Measurements from ENCODE around the gene SH3PXD2A. TPM values are rescaled to one million over a fixed set of nuclear protein-coding genes. Genes with fewer than 3 reads are reported as not detected.
A peak's percentile ranks its signal among the peaks of the same experiment; 100 is the strongest.

SH3PXD2A gene
- total RNA-seq, 1 donor from 2014 or later = 12.2 TPM

DNA sequence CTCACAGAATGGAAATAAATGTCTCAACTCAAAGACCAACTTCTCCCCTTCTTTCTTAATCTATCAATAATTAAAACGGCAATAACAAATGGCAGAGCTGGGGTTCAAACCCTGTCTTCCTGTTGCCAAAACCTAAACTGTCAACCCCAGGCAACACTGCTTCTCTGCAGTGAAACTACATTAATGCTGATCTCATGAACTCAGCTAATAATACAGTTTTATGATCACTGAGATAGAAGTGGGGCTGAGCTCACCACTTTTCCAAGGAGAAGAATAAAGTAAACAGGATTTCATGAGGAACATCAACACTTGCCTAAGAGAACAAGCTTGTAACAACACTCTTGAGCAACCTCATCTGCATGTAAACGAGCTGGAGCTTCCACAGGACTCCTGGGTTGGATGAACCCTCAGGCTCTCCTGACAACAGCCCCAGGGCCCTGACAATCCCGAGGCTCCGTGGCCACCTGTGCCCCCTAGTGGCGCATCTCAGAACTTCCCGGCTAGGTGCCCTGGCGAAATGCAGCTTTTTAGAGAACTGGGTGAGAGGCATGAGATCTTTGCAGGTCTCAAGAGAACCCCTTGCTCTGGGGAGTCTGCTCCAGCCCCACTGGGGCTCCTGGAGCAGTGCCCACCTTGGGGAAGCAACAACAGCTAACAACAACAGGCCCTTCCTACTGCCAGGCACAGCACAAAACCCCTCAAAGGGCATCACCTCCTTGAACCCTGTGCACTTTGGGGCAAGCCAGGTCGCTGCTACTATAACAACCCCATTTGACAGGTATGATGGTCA, 169.3 kb downstream of the SH3PXD2A start:
- no peaks in the 10 kb centered on the region for H3K36me3 ChIP-seq (ENCODE audit: control insufficient read depth, insufficient read depth, low read length)

DNA sequence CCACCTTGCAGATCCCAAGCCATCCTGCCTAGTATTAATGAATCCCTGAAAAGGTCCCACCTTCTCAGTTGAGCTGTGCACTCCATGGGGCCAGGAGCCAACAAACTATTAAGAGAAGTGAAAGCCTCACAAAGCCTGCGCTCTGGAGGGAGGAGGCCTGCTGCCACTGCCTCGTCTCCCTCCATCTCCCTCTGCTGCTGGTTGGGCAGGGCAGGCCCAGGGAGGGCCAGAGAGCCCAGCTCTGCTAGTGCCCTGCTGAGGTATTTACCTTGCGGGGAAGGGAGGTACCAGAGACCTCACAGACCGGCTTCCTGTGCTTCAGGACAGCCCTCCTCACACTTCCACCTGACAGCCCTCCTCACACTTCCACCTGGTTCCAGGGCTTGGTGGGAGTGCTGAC, 171.5 kb downstream of the SH3PXD2A start:
- TF ChIP-seq, protein P1, sequence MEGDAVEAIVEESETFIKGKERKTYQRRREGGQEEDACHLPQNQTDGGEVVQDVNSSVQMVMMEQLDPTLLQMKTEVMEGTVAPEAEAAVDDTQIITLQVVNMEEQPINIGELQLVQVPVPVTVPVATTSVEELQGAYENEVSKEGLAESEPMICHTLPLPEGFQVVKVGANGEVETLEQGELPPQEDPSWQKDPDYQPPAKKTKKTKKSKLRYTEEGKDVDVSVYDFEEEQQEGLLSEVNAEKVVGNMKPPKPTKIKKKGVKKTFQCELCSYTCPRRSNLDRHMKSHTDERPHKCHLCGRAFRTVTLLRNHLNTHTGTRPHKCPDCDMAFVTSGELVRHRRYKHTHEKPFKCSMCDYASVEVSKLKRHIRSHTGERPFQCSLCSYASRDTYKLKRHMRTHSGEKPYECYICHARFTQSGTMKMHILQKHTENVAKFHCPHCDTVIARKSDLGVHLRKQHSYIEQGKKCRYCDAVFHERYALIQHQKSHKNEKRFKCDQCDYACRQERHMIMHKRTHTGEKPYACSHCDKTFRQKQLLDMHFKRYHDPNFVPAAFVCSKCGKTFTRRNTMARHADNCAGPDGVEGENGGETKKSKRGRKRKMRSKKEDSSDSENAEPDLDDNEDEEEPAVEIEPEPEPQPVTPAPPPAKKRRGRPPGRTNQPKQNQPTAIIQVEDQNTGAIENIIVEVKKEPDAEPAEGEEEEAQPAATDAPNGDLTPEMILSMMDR (IDR thresholded peaks at IDR 0.05; ENCODE audit: insufficient read depth, low read length, poor library complexity, severe bottlenecking) = no peak
- H3K36me3 ChIP-seq (ENCODE audit: control insufficient read depth, insufficient read depth, low read length) = no peaks in the 10 kb centered on the region

More for the DNA sequence above, 169.3 kb downstream of the SH3PXD2A start:
- Histone ChIP-seq H3K27me3 (ENCODE audit: control insufficient read depth, insufficient read depth, low read length) (no peaks in the 10 kb centered on the region), H3K4me3 (ENCODE audit: low read depth, low read length) (no peak overlapping the region)
- DNase-seq (ENCODE audit: low read depth) = no peak
- TF ChIP-seq, protein P1 (IDR thresholded peaks at IDR 0.05; ENCODE audit: insufficient read depth, low read length, poor library complexity, severe bottlenecking) = peak; percentile 99

DNA sequence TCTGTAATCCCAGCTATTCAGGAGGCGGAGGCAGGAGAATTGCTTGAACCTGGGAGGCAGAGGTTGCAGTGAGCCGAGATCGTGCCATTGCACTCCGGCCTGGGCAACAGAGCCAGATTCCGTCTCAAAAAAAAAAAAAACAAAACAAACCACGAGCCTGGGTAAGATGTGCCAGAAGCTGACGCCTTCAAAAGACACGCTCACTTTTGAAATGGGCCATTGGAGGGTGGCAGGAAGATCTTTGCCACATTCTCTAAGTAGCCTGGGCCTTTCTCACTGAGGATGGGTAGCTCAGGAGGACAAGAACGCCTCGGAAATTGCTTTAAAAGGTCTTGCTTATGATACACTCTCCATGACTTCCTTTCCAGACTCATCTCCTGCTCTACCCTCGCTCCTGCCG, 172.7 kb downstream of the SH3PXD2A start:
- TF ChIP-seq, protein P1 (IDR thresholded peaks at IDR 0.05; ENCODE audit: insufficient read depth, low read length, poor library complexity, severe bottlenecking) = no peak
- DNase-seq (ENCODE audit: low read depth) = no peak
- Histone ChIP-seq H3K36me3 (ENCODE audit: control insufficient read depth, insufficient read depth, low read length) (no peaks in the 10 kb centered on the region), H3K27me3 (ENCODE audit: control insufficient read depth, insufficient read depth, low read length) (no peaks in the 10 kb centered on the region), H3K4me3 (ENCODE audit: low read depth, low read length) (no peak overlapping the region)

More for the DNA sequence above, 171.5 kb downstream of the SH3PXD2A start:
- H3K4me3 ChIP-seq (ENCODE audit: low read depth, low read length) = no peak overlapping the region
- no peaks in the 10 kb centered on the region for H3K27me3 ChIP-seq (ENCODE audit: control insufficient read depth, insufficient read depth, low read length)
- DNase-seq (ENCODE audit: low read depth) = no peak

DNA sequence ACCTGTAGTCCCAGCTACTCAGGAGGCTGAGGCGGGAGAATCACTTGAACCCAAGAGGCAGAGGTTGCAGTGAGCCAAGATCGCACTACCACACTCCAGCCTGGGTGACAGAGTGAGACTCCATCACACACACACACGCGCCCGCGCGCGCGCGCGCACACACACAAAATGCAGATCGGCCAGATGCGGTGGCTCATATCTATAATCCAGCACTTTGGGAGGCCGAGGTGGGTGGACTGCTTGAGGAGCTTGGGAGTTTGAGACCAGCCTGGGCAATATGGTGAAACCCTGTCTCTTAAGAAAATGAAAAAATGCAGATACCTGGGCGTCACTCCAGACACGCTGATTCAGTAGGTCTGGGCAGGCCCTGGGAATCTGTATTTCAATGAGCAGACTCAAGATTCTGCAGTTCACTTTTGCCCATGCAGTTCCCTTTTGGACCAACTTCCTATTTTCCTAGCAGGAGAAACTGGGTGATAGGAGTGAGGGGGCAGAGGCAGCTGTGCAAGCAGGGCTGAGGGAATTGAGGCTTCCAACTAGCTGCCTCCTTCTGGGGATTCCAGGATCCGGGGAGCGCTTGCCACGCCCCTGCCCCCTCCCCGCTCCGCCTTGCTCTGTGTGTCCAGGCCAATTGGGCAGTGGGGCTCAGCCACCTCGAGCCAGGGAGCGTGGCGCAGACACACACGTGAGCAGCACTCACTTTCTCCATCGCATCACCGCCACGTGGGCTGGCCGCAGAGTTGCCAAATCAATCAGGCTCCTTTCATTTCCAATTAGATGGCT, 173.6 kb downstream of the SH3PXD2A start:
- Histone ChIP-seq H3K4me3 (ENCODE audit: low read depth, low read length) (no peak overlapping the region), H3K27me3 (ENCODE audit: control insufficient read depth, insufficient read depth, low read length) (no peaks in the 10 kb centered on the region), H3K36me3 (ENCODE audit: control insufficient read depth, insufficient read depth, low read length) (no peaks in the 10 kb centered on the region)
- TF ChIP-seq, protein P1 (IDR thresholded peaks at IDR 0.05; ENCODE audit: insufficient read depth, low read length, poor library complexity, severe bottlenecking) = no peak
- DNase-seq (ENCODE audit: low read depth) = no peak

DNA sequence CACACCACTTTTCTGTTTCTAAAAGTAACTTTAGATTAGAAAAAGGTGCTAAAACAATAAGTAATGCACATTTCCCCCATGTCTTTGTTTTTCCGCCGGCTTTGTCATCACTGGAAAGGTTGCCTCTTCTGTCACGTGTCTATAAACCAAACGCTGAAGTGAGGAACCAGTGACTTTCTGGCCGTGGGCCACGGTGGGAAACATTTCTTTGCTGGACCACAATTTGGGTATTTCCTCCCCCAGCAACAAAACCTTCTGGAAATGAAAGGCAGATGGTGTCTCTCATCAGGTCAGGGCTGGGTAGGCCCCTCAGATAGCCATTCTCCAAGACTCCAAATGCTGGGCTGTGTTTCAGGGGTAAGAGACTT, 174.5 kb downstream of the SH3PXD2A start:
- no peak for DNase-seq (ENCODE audit: low read depth)
- Histone ChIP-seq H3K36me3 (ENCODE audit: control insufficient read depth, insufficient read depth, low read length) (no peaks in the 10 kb centered on the region), H3K4me3 (ENCODE audit: low read depth, low read length) (no peak overlapping the region), H3K27me3 (ENCODE audit: control insufficient read depth, insufficient read depth, low read length) (no peaks in the 10 kb centered on the region)
- TF ChIP-seq, protein P1 (IDR thresholded peaks at IDR 0.05; ENCODE audit: insufficient read depth, low read length, poor library complexity, severe bottlenecking) = no peak
